SJSA1 (cell line): ENCODE data around the gene MPDU1. TPM values are rescaled to one million over a fixed set of nuclear protein-coding genes. Genes with fewer than 3 reads are reported as not detected.
"Not testable (repeated sequence)": the region's sequence is repeated elsewhere in the genome, so short reads cannot be mapped to it uniquely, and the experiment has no call there.

Experiments used
- DNase-seq, 2 experiments: peaks; one replicate each; pipeline ENCODE4 v3.0.0-alpha.2; 2015 to 2020; ENCODE audit warnings: low spot score in 2 of 2, low read depth in 1 of 2
- H3K27ac ChIP-seq: fragments of 250-450 bp; sonication (Bioruptor Pico); 2 replicates; pipeline ENCODE4 v1.5.1; 2020; ENCODE audit warnings: mild to moderate bottlenecking, moderate library complexity
- H3K27me3 ChIP-seq: fragments of 250-450 bp; sonication (Bioruptor Pico); replicated peaks from 2 replicates; pipeline ENCODE4 v1.5.1; 2020; ENCODE audit warnings: mild to moderate bottlenecking, moderate library complexity
- H3K36me3 ChIP-seq: fragments of 250-450 bp; sonication (Bioruptor Pico); 2 replicates; pipeline ENCODE4 v1.5.1; 2020; ENCODE audit warnings: mild to moderate bottlenecking
- H3K4me1 ChIP-seq: fragments of 250-450 bp; sonication (Bioruptor Pico); replicated peaks from 2 replicates; pipeline ENCODE4 v1.6.1; 2021; ENCODE audit warnings: mild to moderate bottlenecking
- H3K4me3 ChIP-seq: fragments of 250-450 bp; sonication (Bioruptor Pico); 2 replicates; pipeline ENCODE4 v1.5.1; 2020; ENCODE audit warnings: mild to moderate bottlenecking
- H3K9me3 ChIP-seq: fragments of 250-450 bp; sonication (Bioruptor Pico); replicated peaks from 2 replicates; pipeline ENCODE4 v1.5.1; 2020; ENCODE audit warnings: mild to moderate bottlenecking
- total RNA-seq: library from RNA; depleted of rRNA; stranded (reverse); fragments of >200 nt; shearing (Covaris generic); gene quantifications from 2 replicates; pipeline ENCODE4 v1.2.3, GENCODE V29; 2014

The MPDU1 gene
- total RNA-seq, 1 experiment from 2014 or later, result 213 TPM

- Histone ChIP-seq H3K4me1 (peaks cover 10% of the 10 kb centered on the region), H3K27ac (no peak overlapping the region), H3K9me3 (no peaks in the 10 kb centered on the region), H3K36me3 (peaks cover 31% of the 10 kb centered on the region), H3K27me3 (no peaks in the 10 kb centered on the region), H3K4me3 (no peak overlapping the region)
- DNase-seq, result no peak
Measured at GRCh38 chr17:7610641-7611040, 27.0 kb downstream of the MPDU1 start.

DNA sequence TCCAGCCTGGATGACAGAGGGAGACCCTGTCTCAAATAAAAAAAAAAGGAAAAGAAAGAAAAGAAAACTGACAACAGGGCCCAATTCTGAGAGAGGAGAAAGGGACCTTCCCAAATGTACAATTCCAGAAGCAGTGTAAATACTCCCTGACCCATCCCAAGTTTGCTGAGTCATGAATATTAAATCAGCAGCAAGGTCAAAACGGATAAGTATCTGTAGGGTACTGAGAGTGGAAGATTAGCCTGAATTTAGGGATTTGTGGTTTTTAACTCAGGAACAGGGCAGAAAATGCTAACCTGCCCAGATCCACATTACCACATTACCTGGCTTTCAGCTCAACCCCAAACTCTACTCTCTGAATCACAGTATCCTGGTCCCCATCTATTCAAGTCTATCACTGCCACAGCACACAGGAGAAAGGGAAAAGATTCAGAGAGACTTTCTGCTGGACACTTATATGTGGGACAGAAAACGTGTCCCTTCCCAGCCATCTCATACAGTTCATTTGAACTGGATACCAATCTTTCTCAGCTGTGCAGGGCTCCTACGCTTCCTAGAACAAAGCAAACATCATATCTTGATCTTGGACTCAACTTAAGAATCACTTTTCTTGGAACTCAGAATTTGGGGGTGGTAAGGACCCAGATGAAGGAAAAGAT is 28.1 kb downstream of the MPDU1 start:
- Histone ChIP-seq H3K27me3 (no peaks in the 10 kb centered on the region), H3K4me1 (peaks cover 10% of the 10 kb centered on the region), H3K36me3 (peaks cover 23% of the 10 kb centered on the region), H3K4me3 (no peak overlapping the region), H3K27ac (no peak overlapping the region), H3K9me3 (no peaks in the 10 kb centered on the region)
- no peak for DNase-seq

DNA sequence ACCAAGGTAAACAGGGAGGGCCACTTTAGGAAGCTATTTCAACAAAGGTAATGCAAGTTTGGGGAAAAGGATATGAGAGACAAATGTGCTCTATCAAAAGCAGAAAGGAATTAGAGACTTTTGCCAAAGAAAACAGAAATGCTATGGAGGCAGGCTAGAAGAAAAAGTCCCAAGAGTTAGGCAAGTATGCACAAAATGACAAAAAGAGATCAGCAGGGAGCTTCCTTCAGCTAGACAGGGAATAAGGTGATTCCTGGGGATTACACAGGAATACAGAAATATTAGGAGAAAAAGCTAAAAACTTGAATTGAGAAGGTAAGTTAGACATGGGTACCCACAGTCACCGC is 28.6 kb downstream of the MPDU1 start:
- Histone ChIP-seq H3K27ac (no peak overlapping the region), H3K36me3 (peaks cover 23% of the 10 kb centered on the region), H3K4me1 (peaks cover 10% of the 10 kb centered on the region), H3K9me3 (no peaks in the 10 kb centered on the region), H3K27me3 (no peaks in the 10 kb centered on the region), H3K4me3 (no peak overlapping the region)
- no peak for DNase-seq

- peak in 1 of 2 experiments; percentile 38 for DNase-seq
- Histone ChIP-seq H3K4me1 (peaks cover 10% of the 10 kb centered on the region), H3K36me3 (peaks cover 23% of the 10 kb centered on the region), H3K27ac (peak overlapping the region; percentile 13), H3K4me3 (peak overlapping the region; percentile 83), H3K27me3 (no peaks in the 10 kb centered on the region), H3K9me3 (no peaks in the 10 kb centered on the region)
Measured at GRCh38 chr17:7613769-7614424, 30.2 kb downstream of the MPDU1 start.

- H3K27me3 ChIP-seq, result no peaks in the 10 kb centered on the region
- peak; percentile 99 to 100 for DNase-seq
- peaks cover 10% of the 10 kb centered on the region for H3K4me1 ChIP-seq
- H3K9me3 ChIP-seq, result no peaks in the 10 kb centered on the region
- peak within 1 kb of the TSS; percentile 83 for H3K4me3 ChIP-seq
- peak within 1 kb of the TSS; percentile 13 for H3K27ac ChIP-seq
- H3K36me3 ChIP-seq, result peaks cover 20% of the 10 kb centered on the region
Measured at GRCh38 chr17:7614425-7615264, 31.0 kb downstream of the MPDU1 start, which contains the start of gene FXR2. FXR2 (minus strand) TSS chr17:7614897; CDS start chr17:7614532, 365 bp downstream.

GRCh38 chr17:7615265-7615747 is 31.7 kb downstream of the MPDU1 start:
- Histone ChIP-seq H3K27ac (no peak overlapping the region), H3K4me1 (peaks cover 10% of the 10 kb centered on the region), H3K27me3 (no peaks in the 10 kb centered on the region), H3K4me3 (peak overlapping the region; percentile 25), H3K36me3 (peaks cover 17% of the 10 kb centered on the region), H3K9me3 (no peaks in the 10 kb centered on the region)
- no peak for DNase-seq

- H3K27me3 ChIP-seq, result no peaks in the 10 kb centered on the region
- H3K36me3 ChIP-seq, result no peaks in the 10 kb centered on the region
- no peak for DNase-seq
- H3K4me3 ChIP-seq, result no peak overlapping the region
- no peaks in the 10 kb centered on the region for H3K9me3 ChIP-seq
- peaks cover 3% of the 10 kb centered on the region for H3K4me1 ChIP-seq
- H3K27ac ChIP-seq, result no peak overlapping the region
Measured at GRCh38 chr17:7618608-7619007, 35.0 kb downstream of the MPDU1 start.

DNA sequence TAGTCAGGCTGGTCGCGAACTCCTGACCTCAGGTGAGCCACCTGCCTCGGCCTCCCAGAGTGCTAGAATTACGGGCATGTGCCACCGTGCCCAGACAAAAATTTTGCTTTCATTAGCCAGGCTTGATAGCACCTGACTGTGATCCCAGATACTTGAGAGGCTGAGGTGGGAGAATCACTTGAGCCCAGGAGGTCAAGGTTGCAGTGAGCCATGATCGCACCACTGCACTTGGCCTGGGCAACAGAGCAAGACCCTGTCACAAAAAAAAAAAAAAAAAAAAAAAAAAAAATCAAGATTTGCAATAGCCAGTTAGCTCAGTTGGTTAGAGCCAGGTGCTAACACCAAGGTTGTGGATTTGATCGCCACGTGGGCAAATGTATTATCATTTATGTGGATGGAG is 37.2 kb downstream of the MPDU1 start:
- Histone ChIP-seq H3K4me1 (no peaks in the 10 kb centered on the region), H3K27ac (no peak overlapping the region), H3K4me3 (no peak overlapping the region), H3K9me3 (no peaks in the 10 kb centered on the region), H3K27me3 (no peaks in the 10 kb centered on the region), H3K36me3 (no peaks in the 10 kb centered on the region)
- DNase-seq, result no peak

- H3K27ac ChIP-seq, result no peak overlapping the region
- H3K36me3 ChIP-seq, result no peaks in the 10 kb centered on the region
- DNase-seq, result no peak
- no peaks in the 10 kb centered on the region; the same call in 1 of the 2 replicates for H3K4me1 ChIP-seq
- no peak overlapping the region for H3K4me3 ChIP-seq
- H3K27me3 ChIP-seq, result no peaks in the 10 kb centered on the region
- no peaks in the 10 kb centered on the region for H3K9me3 ChIP-seq
Measured at GRCh38 chr17:7623661-7624060, 40.0 kb downstream of the MPDU1 start.

DNA sequence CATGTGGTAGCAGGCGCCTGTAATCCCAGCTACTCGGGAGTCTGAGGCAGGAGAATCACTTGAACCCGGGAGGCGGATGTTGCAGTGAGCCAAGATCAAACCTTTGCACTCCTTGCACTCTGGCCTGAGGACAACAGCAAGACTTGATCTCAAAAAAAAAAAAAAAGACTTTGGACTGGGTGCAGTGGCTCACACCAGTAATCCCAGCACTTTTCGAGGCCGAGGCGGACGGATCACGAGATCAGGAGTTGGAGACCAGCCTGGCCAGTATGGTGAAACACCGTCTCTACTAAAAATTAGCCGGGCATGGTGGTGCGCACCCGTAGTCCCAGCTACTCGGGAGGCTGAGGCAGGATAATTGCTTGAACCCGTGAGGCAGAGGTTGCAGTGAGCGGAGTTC is 42.1 kb downstream of the MPDU1 start:
- H3K4me1 ChIP-seq, H3K27ac ChIP-seq, DNase-seq, H3K4me3 ChIP-seq, H3K9me3 ChIP-seq, H3K36me3 ChIP-seq, H3K27me3 ChIP-seq: not testable (repeated sequence)

DNA sequence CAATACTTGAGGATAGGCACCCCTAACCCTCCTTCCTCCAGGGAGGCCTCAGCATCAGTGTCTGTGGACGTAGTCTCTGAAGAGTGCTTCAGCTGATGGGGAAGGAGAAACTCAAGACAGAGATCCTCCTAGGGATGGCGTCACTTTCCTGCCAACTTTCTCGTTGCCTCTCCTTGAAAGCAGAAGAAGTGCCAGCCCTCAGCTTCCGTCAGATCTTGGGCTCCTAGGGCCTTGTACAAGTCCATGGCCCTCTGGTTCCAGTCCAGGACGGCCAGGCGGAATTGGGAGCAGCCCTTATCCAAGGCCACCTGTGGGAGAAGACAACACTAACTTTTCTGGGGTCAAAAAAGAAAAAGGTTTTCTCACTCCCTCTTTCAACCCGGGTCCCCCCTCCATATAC is 42.7 kb downstream of the MPDU1 start:
- Histone ChIP-seq H3K36me3 (no peaks in the 10 kb centered on the region), H3K4me3 (no peak overlapping the region), H3K4me1 (no peaks in the 10 kb centered on the region; the same call in 1 of the 2 replicates), H3K27ac (no peak overlapping the region), H3K9me3 (no peaks in the 10 kb centered on the region), H3K27me3 (no peaks in the 10 kb centered on the region)
- DNase-seq, result no peak

DNA sequence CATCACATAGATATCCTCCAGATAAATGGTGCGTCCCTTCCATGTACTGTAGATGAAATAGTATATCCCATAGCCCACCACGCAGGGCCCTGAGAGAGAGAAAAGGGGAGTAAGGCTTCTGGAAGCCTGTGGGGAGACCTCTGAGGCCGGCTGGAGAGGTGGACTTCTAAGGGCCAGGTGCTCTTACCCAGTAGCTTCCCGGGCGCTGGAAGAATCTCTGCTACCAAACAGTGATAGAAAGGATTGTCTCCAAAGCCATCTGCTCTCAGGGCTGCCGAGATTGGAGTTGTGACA is 43.3 kb downstream of the MPDU1 start:
- DNase-seq, result no peak
- H3K9me3 ChIP-seq, result no peaks in the 10 kb centered on the region
- H3K4me1 ChIP-seq, result no peaks in the 10 kb centered on the region; the same call in 1 of the 2 replicates
- H3K27ac ChIP-seq, result no peak overlapping the region
- H3K4me3 ChIP-seq, result peak overlapping the region; percentile 48
- H3K36me3 ChIP-seq, result no peaks in the 10 kb centered on the region
- H3K27me3 ChIP-seq, result no peaks in the 10 kb centered on the region

DNA sequence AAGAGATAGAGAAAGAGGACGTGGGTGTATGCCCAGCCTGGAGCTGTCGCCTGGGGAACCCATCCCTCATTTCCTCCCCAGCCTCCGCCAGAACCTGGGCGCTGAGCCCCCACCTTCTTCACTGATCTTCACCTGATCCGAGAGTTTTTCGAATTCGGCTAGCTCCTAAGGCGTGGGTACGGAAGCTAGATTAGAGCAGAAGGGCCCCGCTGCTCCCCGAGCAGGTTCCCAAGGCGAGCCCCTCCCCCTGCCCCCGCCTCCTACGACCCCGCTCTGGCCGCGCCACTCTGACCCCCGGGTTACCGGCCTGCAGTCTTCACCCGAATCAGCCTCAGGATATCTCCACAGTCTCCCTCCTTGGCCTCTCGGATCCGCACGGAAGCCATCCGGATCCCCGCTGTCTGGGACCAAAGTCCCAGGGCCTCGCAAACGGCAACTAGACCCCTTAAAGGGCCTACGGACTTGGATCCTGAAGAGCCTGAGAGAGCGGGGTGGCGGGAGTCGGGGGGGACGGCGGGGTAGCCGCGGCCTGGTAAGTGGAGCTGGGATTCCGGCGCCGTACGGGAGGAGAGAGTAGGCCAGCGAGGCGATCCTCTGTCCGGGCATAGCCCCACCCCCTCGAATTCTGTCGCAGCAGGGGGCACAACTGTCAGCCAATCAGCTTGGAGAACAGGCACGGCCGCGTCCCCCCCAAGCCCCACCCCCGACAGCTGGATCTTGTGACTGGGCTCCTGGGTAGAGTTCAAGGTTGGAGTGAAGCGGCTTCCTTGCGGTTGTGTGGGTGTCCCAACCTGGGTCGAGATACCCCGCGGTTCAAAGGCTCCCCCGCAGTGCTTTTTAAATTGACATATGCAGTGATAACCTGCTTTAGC is 43.8 kb downstream of the MPDU1 start, which contains the start of gene SAT2:
SAT2 (minus strand) TSS at position 572 of the 872 bp plus-strand sequence; CDS start at position 386, 186 bp downstream.
- peak within 1 kb of the TSS; percentile 48 for H3K4me3 ChIP-seq
- no peaks in the 10 kb centered on the region for H3K36me3 ChIP-seq
- H3K9me3 ChIP-seq, result no peaks in the 10 kb centered on the region
- H3K27ac ChIP-seq, result peak within 1 kb of the TSS; percentile 59
- DNase-seq, result peak; percentile 84 to 94
- H3K27me3 ChIP-seq, result no peaks in the 10 kb centered on the region
- no peaks in the 10 kb centered on the region; the same call in 1 of the 2 replicates for H3K4me1 ChIP-seq
